ENCODE measurements around the gene ACTR8. TPM values are rescaled to one million over a fixed set of nuclear protein-coding genes. Genes with fewer than 3 reads are reported as not detected.

ACTR8 gene
- total and polyA plus RNA-seq, 2 of the 4 experiments (the other 2 are of a cell fraction) = 20.3 to 31.4 TPM

- CTCF ChIA-PET = no interaction called here
- Histone ChIP-seq H3K4ac (ENCODE audit: low read depth, low read length) (no peak overlapping the region), H3K9me1 (ENCODE audit: insufficient read depth, low read length) (no peaks in the 10 kb centered on the region), H3K27ac (ENCODE audit: insufficient read depth, low read length) (no peak overlapping the region), H3K18ac (ENCODE audit: low read depth, low read length) (no peak overlapping the region), H2BK5ac (ENCODE audit: low read depth, low read length, poor library complexity, severe bottlenecking) (no peak overlapping the region), H3K4me1 (ENCODE audit: control insufficient read depth, insufficient read depth, low read length) (no peaks in the 10 kb centered on the region), H3K14ac (replicated peaks; ENCODE audit: low read depth, low read length) (no peak overlapping the region), H2AK5ac (ENCODE audit: low read depth, low read length) (no peak overlapping the region), H4K20me1 (ENCODE audit: insufficient read depth, low read length) (no peaks in the 10 kb centered on the region), H2BK20ac (ENCODE audit: low read depth, low read length) (no peak overlapping the region), H3K4me3 (ENCODE audit: insufficient read depth, low read depth, low read length) (no peak overlapping the region), H4K91ac (ENCODE audit: insufficient read depth, low read depth, low read length) (no peak overlapping the region), H3K79me1 (ENCODE audit: low read depth in 1 of 2, low read length in 2 of 2) (no peaks in the 10 kb centered on the region), H3K9ac (ENCODE audit: low read depth, low read length) (no peak overlapping the region), H2AFZ (replicated peaks; ENCODE audit: low read length, poor library complexity) (no peak overlapping the region), H2BK15ac (ENCODE audit: low read depth, low read length) (no peak overlapping the region), H3K27me3 (ENCODE audit: control insufficient read depth, insufficient read depth, low read length) (peaks cover 4% of the 10 kb centered on the region), H3K36me3 (ENCODE audit: control insufficient read depth, insufficient read depth, low read length) (no peaks in the 10 kb centered on the region), H2BK120ac (ENCODE audit: low read depth, low read length) (no peak overlapping the region), H3K56ac (ENCODE audit: extremely low read depth, insufficient read depth, low read length) (no peak overlapping the region), H3K23ac (ENCODE audit: low read depth, low read length) (no peak overlapping the region), H3K9me3 (ENCODE audit: control insufficient read depth, insufficient read depth, low read length) (no peaks in the 10 kb centered on the region), H3K4me2 (ENCODE audit: low read depth, low read length) (no peak overlapping the region), H4K5ac (ENCODE audit: low read depth, low read length) (no peak overlapping the region), H4K8ac (ENCODE audit: low read depth in 2 of 2, low read length in 2 of 2) (no peak overlapping the region), H2AK9ac (replicated peaks; ENCODE audit: low read depth, low read length, poor library complexity) (no peak overlapping the region)
- POLR2A ChIA-PET (ENCODE audit: unreplicated experiment) = interaction anchor here (0.9 kb wide), 1 partner anchor 9 kb away, joined by 6 read pairs; the partner anchor contains the start of gene SELENOK
- no TSS peak for BruUV-seq (replicated peaks)
- no peak for TF ChIP-seq RCOR1 (IDR thresholded peaks at IDR 0.05; ENCODE audit: insufficient replicate concordance, low read length)
- TF ChIP-seq BHLHE40 (IDR thresholded peaks at IDR 0.05; ENCODE audit: low read depth, low read length) = no peak
- TF ChIP-seq MXI1 (IDR thresholded peaks at IDR 0.05; ENCODE audit: borderline replicate concordance, low read depth, low read length) = no peak
- TF ChIP-seq ELK1 (IDR thresholded peaks at IDR 0.05; ENCODE audit: borderline replicate concordance, low read depth, low read length) = no peak
- TF ChIP-seq MAZ (IDR thresholded peaks at IDR 0.05; ENCODE audit: borderline replicate concordance, low read depth, low read length) = no peak
- no peak for TF ChIP-seq CHD1 (IDR thresholded peaks at IDR 0.05; ENCODE audit: low read depth, low read length)
- no peak for TF ChIP-seq MAFK (IDR thresholded peaks at IDR 0.05; ENCODE audit: low read depth, low read length)
- TF ChIP-seq FOS (IDR thresholded peaks at IDR 0.05; ENCODE audit: low read depth, low read length) = no peak
- TF ChIP-seq CEBPB (IDR thresholded peaks at IDR 0.05; ENCODE audit: low read depth, low read length) = no peak
- no peak for TF ChIP-seq USF2 (IDR thresholded peaks at IDR 0.05; ENCODE audit: low read depth, low read length)
- no peak for TF ChIP-seq CTCF (conservative IDR thresholded peaks at IDR 0.05; ENCODE audit: low read depth, low read length)
- TF ChIP-seq RFX5 (IDR thresholded peaks at IDR 0.05; ENCODE audit: low read depth, low read length) = no peak
- TF ChIP-seq POLR2A (IDR thresholded peaks at IDR 0.05; ENCODE audit: low read depth, low read length) = no peak
- no peak for TF ChIP-seq NFE2L2 (IDR thresholded peaks at IDR 0.05; ENCODE audit: low read depth, low read length)
- no peak for TF ChIP-seq RAD21 (IDR thresholded peaks at IDR 0.05; ENCODE audit: low read length)
- no peak for TF ChIP-seq SMC3 (IDR thresholded peaks at IDR 0.05; ENCODE audit: low read depth, low read length)
- ATAC-seq (ENCODE audit: low read depth) = no peak
- WGBS, 2 experiments (ENCODE audit: extremely low coverage in 2 of 2, insufficient read length in 1 of 2) = no CpG with 5 or more reads among the region's 2 CpGs
- in situ Hi-C loops (cut with MboI; ENCODE audit: low sequenced_read_pairs) (no loop called here), dilution Hi-C loops (cut with HindIII; ENCODE audit: low sequenced_read_pairs, unreplicated experiment) (no loop called here), intact Hi-C loops (cut with micrococcal nuclease) (no loop called here)
- no peak for DNase-seq
These were observed 18.8 kb upstream of the ACTR8 start for GRCh38 chr3:53900666-53901331.
